ENCODE measurements around the gene FCHO2. TPM values are rescaled to one million over a fixed set of nuclear protein-coding genes. Genes with fewer than 3 reads are reported as not detected.

The FCHO2 gene
- total RNA-seq, 2 donors from 2014 or later = 3.7 to 4.5 TPM

GRCh38 chr5:73119451-73120157 is 163.8 kb downstream of the FCHO2 start:
- Mint-ChIP-seq H3K9me3 (no peaks in the 10 kb centered on the region), H3K4me3 (peak overlapping the region; percentile 59), H3K27me3 (peaks cover 53% of the 10 kb centered on the region), H3K4me1 (peaks cover 5% of the 10 kb centered on the region), H3K36me3 (ENCODE audit: low read depth) (no peaks in the 10 kb centered on the region), H3K27ac (no peak overlapping the region)
- ATAC-seq (replicated peaks) = peak; percentile 86

- H3K27me3 Mint-ChIP-seq = peaks cover 54% of the 10 kb centered on the region
- peak; percentile 34 for ATAC-seq (replicated peaks)
- H3K9me3 Mint-ChIP-seq = no peaks in the 10 kb centered on the region
- H3K4me1 Mint-ChIP-seq = peaks cover 5% of the 10 kb centered on the region
- H3K36me3 Mint-ChIP-seq (ENCODE audit: low read depth) = no peaks in the 10 kb centered on the region
- H3K4me3 Mint-ChIP-seq = peak within 1 kb of the TSS; percentile 59
- H3K27ac Mint-ChIP-seq = no peak within 1 kb of the TSS
These were observed 164.6 kb downstream of the FCHO2 start, which contains the start of gene TMEM171 for GRCh38 chr5:73120222-73121118. TSS of gene TMEM171 (plus strand) at chr5:73120575. CDS start at chr5:73123374, 2,799 bp downstream.

- Mint-ChIP-seq H3K27ac (no peak overlapping the region), H3K4me1 (peaks cover 5% of the 10 kb centered on the region), H3K4me3 (peak overlapping the region; percentile 24), H3K27me3 (peaks cover 60% of the 10 kb centered on the region), H3K9me3 (no peaks in the 10 kb centered on the region), H3K36me3 (ENCODE audit: low read depth) (no peaks in the 10 kb centered on the region)
- ATAC-seq (replicated peaks) = no peak
These were observed 165.2 kb downstream of the FCHO2 start for GRCh38 chr5:73121119-73121463.

- peak; percentile 37 for ATAC-seq (replicated peaks)
- peaks cover 55% of the 10 kb centered on the region for H3K27me3 Mint-ChIP-seq
- no peaks in the 10 kb centered on the region for H3K36me3 Mint-ChIP-seq (ENCODE audit: low read depth)
- H3K27ac Mint-ChIP-seq = no peak overlapping the region
- H3K9me3 Mint-ChIP-seq = no peaks in the 10 kb centered on the region
- peaks cover 5% of the 10 kb centered on the region for H3K4me1 Mint-ChIP-seq
- H3K4me3 Mint-ChIP-seq = no peak overlapping the region
These were observed 167.3 kb downstream of the FCHO2 start for GRCh38 chr5:73122875-73123810.

- Mint-ChIP-seq H3K27me3 (peaks cover 57% of the 10 kb centered on the region), H3K4me3 (no peak overlapping the region), H3K36me3 (ENCODE audit: low read depth) (no peaks in the 10 kb centered on the region), H3K27ac (no peak overlapping the region), H3K9me3 (no peaks in the 10 kb centered on the region), H3K4me1 (no peaks in the 10 kb centered on the region)
- ATAC-seq (replicated peaks) = no peak
These were observed 169.4 kb downstream of the FCHO2 start for GRCh38 chr5:73125289-73125688.

- H3K9me3 Mint-ChIP-seq = no peaks in the 10 kb centered on the region
- H3K27me3 Mint-ChIP-seq = peaks cover 54% of the 10 kb centered on the region
- no peak for ATAC-seq (replicated peaks)
- H3K4me3 Mint-ChIP-seq = no peak overlapping the region
- no peak overlapping the region for H3K27ac Mint-ChIP-seq
- H3K4me1 Mint-ChIP-seq = no peaks in the 10 kb centered on the region
- no peaks in the 10 kb centered on the region for H3K36me3 Mint-ChIP-seq (ENCODE audit: low read depth)
These were observed 170.5 kb downstream of the FCHO2 start for GRCh38 chr5:73126381-73126780.

GRCh38 chr5:73126957-73127356 is 171.1 kb downstream of the FCHO2 start:
- Mint-ChIP-seq H3K27ac (no peak overlapping the region), H3K9me3 (no peaks in the 10 kb centered on the region), H3K36me3 (ENCODE audit: low read depth) (no peaks in the 10 kb centered on the region), H3K4me3 (no peak overlapping the region), H3K27me3 (peaks cover 48% of the 10 kb centered on the region), H3K4me1 (no peaks in the 10 kb centered on the region)
- no peak for ATAC-seq (replicated peaks)

- no peak for ATAC-seq (replicated peaks)
- no peak overlapping the region for H3K4me3 Mint-ChIP-seq
- H3K4me1 Mint-ChIP-seq = no peaks in the 10 kb centered on the region
- peaks cover 44% of the 10 kb centered on the region for H3K27me3 Mint-ChIP-seq
- no peaks in the 10 kb centered on the region for H3K9me3 Mint-ChIP-seq
- no peaks in the 10 kb centered on the region for H3K36me3 Mint-ChIP-seq (ENCODE audit: low read depth)
- no peak overlapping the region for H3K27ac Mint-ChIP-seq
These were observed 173.3 kb downstream of the FCHO2 start for GRCh38 chr5:73129143-73129542.

- Mint-ChIP-seq H3K27ac (no peak overlapping the region), H3K4me3 (no peak overlapping the region), H3K36me3 (ENCODE audit: low read depth) (no peaks in the 10 kb centered on the region), H3K4me1 (no peaks in the 10 kb centered on the region), H3K27me3 (peaks cover 44% of the 10 kb centered on the region), H3K9me3 (no peaks in the 10 kb centered on the region)
- no peak for ATAC-seq (replicated peaks)
These were observed 175.0 kb downstream of the FCHO2 start for GRCh38 chr5:73130811-73131210.

GRCh38 chr5:73131711-73132425 is 176.0 kb downstream of the FCHO2 start:
- no peak for ATAC-seq (replicated peaks)
- Mint-ChIP-seq H3K27me3 (peaks cover 37% of the 10 kb centered on the region), H3K27ac (no peak overlapping the region), H3K36me3 (ENCODE audit: low read depth) (no peaks in the 10 kb centered on the region), H3K4me3 (no peak overlapping the region), H3K9me3 (no peaks in the 10 kb centered on the region), H3K4me1 (no peaks in the 10 kb centered on the region)

GRCh38 chr5:73132759-73133158 is 176.9 kb downstream of the FCHO2 start:
- no peaks in the 10 kb centered on the region for H3K4me1 Mint-ChIP-seq
- H3K27ac Mint-ChIP-seq = no peak overlapping the region
- no peak for ATAC-seq (replicated peaks)
- no peaks in the 10 kb centered on the region for H3K36me3 Mint-ChIP-seq (ENCODE audit: low read depth)
- H3K9me3 Mint-ChIP-seq = no peaks in the 10 kb centered on the region
- no peak overlapping the region for H3K4me3 Mint-ChIP-seq
- peaks cover 42% of the 10 kb centered on the region for H3K27me3 Mint-ChIP-seq

GRCh38 chr5:73135021-73135420 is 179.2 kb downstream of the FCHO2 start:
- no peaks in the 10 kb centered on the region for H3K36me3 Mint-ChIP-seq (ENCODE audit: low read depth)
- no peak for ATAC-seq (replicated peaks)
- H3K27me3 Mint-ChIP-seq = peaks cover 42% of the 10 kb centered on the region
- H3K9me3 Mint-ChIP-seq = no peaks in the 10 kb centered on the region
- no peaks in the 10 kb centered on the region for H3K4me1 Mint-ChIP-seq
- H3K4me3 Mint-ChIP-seq = no peak overlapping the region
- H3K27ac Mint-ChIP-seq = no peak overlapping the region

GRCh38 chr5:73135429-73136054 is 179.7 kb downstream of the FCHO2 start:
- Mint-ChIP-seq H3K27me3 (peaks cover 36% of the 10 kb centered on the region), H3K36me3 (ENCODE audit: low read depth) (no peaks in the 10 kb centered on the region)
- ATAC-seq (replicated peaks) = no peak

More at GRCh38 chr5:73135429-73136054, 179.7 kb downstream of the FCHO2 start:
- Mint-ChIP-seq H3K27ac (no peak overlapping the region), H3K4me3 (no peak overlapping the region), H3K9me3 (no peaks in the 10 kb centered on the region), H3K4me1 (no peaks in the 10 kb centered on the region)

Data from activated T-helper 17 cell treated with anti-CD3 and anti-CD28 coated beads, Interleukin-2, amount 50 U/mL, for 72 hours (primary cell).